DOHH2 (cell line): ENCODE data around the gene PGAM2.

Experiments
- H3F3A ChIP-seq: fragments of 200-600 bp; sonication (generic), shearing (Covaris generic); 2 replicates; pipeline ENCODE4 v1.6.0; 2016; ENCODE audit warnings: antibody characterized with exemption, mild to moderate bottlenecking; ENCODE audit not compliant: control insufficient read depth, insufficient read depth
- H3K27ac ChIP-seq: fragments of 200-600 bp; sonication (generic); 2 replicates; pipeline ENCODE4 v1.5.1; 2014; ENCODE audit warnings: low read depth, mild to moderate bottlenecking, low read length, moderate library complexity
- H3K27me3 ChIP-seq: fragments of 200-600 bp; sonication (generic); 2 replicates; pipeline ENCODE4 v1.6.1; 2014; ENCODE audit warnings: mild to moderate bottlenecking, low read length, mixed read lengths; ENCODE audit not compliant: control insufficient read depth
- H3K36me3 ChIP-seq: fragments of 200-600 bp; sonication (generic); 2 replicates; pipeline ENCODE4 v1.6.1; 2014; ENCODE audit warnings: mild to moderate bottlenecking, low read length, moderate library complexity, mixed read lengths; ENCODE audit not compliant: control insufficient read depth
- H3K4me1 ChIP-seq: fragments of 200-600 bp; sonication (generic); 2 replicates; pipeline ENCODE4 v1.6.1; 2014; ENCODE audit warnings: mild to moderate bottlenecking, low read length, mixed read lengths; ENCODE audit not compliant: control insufficient read depth
- H3K4me2 ChIP-seq: fragments of 200-600 bp; sonication (generic); 2 replicates; pipeline ENCODE4 v1.6.0; 2014; ENCODE audit warnings: mild to moderate bottlenecking, low read length, moderate library complexity
- H3K4me3 ChIP-seq: fragments of 200-600 bp; sonication (generic); 2 replicates; pipeline ENCODE4 v1.5.1; 2014; ENCODE audit warnings: mild to moderate bottlenecking, low read length, mixed read lengths
- H3K79me2 ChIP-seq: fragments of 200-600 bp; sonication (generic); 2 replicates; pipeline ENCODE4 v1.6.1; 2014; ENCODE audit warnings: mild to moderate bottlenecking, low read length, mixed read lengths; ENCODE audit not compliant: control insufficient read depth
- H3K9me2 ChIP-seq: fragments of 200-600 bp; sonication (generic); replicated peaks from 2 replicates; pipeline ENCODE4 v1.6.1; 2014; ENCODE audit warnings: mild to moderate bottlenecking, low read length, mixed read lengths; ENCODE audit not compliant: control insufficient read depth
- H3K9me3 ChIP-seq: fragments of 200-600 bp; sonication (generic); 2 replicates; pipeline ENCODE4 v1.6.1; 2014; ENCODE audit warnings: antibody characterized with exemption, low read length, mixed read lengths; ENCODE audit not compliant: control insufficient read depth, insufficient read depth
- H4K20me1 ChIP-seq: fragments of 200-600 bp; sonication (generic); 2 replicates; pipeline ENCODE4 v1.6.0; 2014; ENCODE audit warnings: low read depth, mild to moderate bottlenecking, antibody characterized with exemption, low read length, moderate library complexity; ENCODE audit not compliant: control insufficient read depth, insufficient read depth
- CTCF ChIP-seq: fragments of 200-600 bp; sonication (generic); IDR thresholded peaks from one replicate; pipeline ENCODE4 v1.5.1; 2014; ENCODE audit warnings: antibody characterized with exemption, mild to moderate bottlenecking, low read depth, low read length; ENCODE audit not compliant: poor library complexity, severe bottlenecking
- EZH2phosphoT487 ChIP-seq: fragments of 200-600 bp; sonication (generic); IDR thresholded peaks from 2 replicates; pipeline ENCODE4 v1.6.1; 2017; ENCODE audit warnings: borderline replicate concordance, mild to moderate bottlenecking, antibody characterized with exemption, low read length, moderate library complexity, mixed read lengths

The PGAM2 gene

GRCh38 chr7:44107961-44108767, 42.8 kb upstream of the PGAM2 start:
- Histone ChIP-seq H3K27ac (no peak overlapping the region), H3K79me2 (no peaks in the 10 kb centered on the region), H3K4me3 (no peak overlapping the region), H3K9me3 (no peaks in the 10 kb centered on the region), H4K20me1 (no peaks in the 10 kb centered on the region), H3K4me2 (no peak overlapping the region), H3K9me2 (no peaks in the 10 kb centered on the region), H3F3A (no peaks in the 10 kb centered on the region), H3K36me3 (no peaks in the 10 kb centered on the region), H3K27me3 (peaks cover 32% of the 10 kb centered on the region), H3K4me1 (peaks cover 5% of the 10 kb centered on the region; the same call in 1 of the 2 replicates)
- TF ChIP-seq EZH2phosphoT487 (no peak), CTCF (no peak)

GRCh38 chr7:44107116-44107960, 42.0 kb upstream of the PGAM2 start:
- Histone ChIP-seq H3F3A (peaks cover 2% of the 10 kb centered on the region; the same call in 1 of the 2 replicates), H3K79me2 (no peaks in the 10 kb centered on the region)

GRCh38 chr7:44106311-44107065, 41.1 kb upstream of the PGAM2 start:
- H3K4me1 ChIP-seq: peaks cover 7% of the 10 kb centered on the region

More at GRCh38 chr7:44107116-44107960, 42.0 kb upstream of the PGAM2 start:
- H3K4me2 ChIP-seq: no peak overlapping the region
- no peak overlapping the region for H3K4me3 ChIP-seq
- H3K36me3 ChIP-seq: no peaks in the 10 kb centered on the region
- peaks cover 34% of the 10 kb centered on the region for H3K27me3 ChIP-seq
- peaks cover 5% of the 10 kb centered on the region; the same call in 1 of the 2 replicates for H3K4me1 ChIP-seq
- no peaks in the 10 kb centered on the region for H4K20me1 ChIP-seq
- no peaks in the 10 kb centered on the region for H3K9me3 ChIP-seq
- no peak overlapping the region for H3K27ac ChIP-seq
- no peaks in the 10 kb centered on the region for H3K9me2 ChIP-seq
- TF ChIP-seq EZH2phosphoT487 (no peak), CTCF (no peak)

More at GRCh38 chr7:44106311-44107065, 41.1 kb upstream of the PGAM2 start:
- H4K20me1 ChIP-seq: no peaks in the 10 kb centered on the region
- H3F3A ChIP-seq: peaks cover 4% of the 10 kb centered on the region; the same call in 1 of the 2 replicates
- H3K27ac ChIP-seq: no peak overlapping the region
- no peak overlapping the region for H3K4me2 ChIP-seq
- H3K9me2 ChIP-seq: no peaks in the 10 kb centered on the region
- no peaks in the 10 kb centered on the region for H3K9me3 ChIP-seq
- no peaks in the 10 kb centered on the region for H3K36me3 ChIP-seq
- no peak for TF ChIP-seq CTCF
- TF ChIP-seq EZH2phosphoT487: no peak
- H3K27me3 ChIP-seq: peaks cover 34% of the 10 kb centered on the region
- H3K79me2 ChIP-seq: no peaks in the 10 kb centered on the region
- H3K4me3 ChIP-seq: no peak overlapping the region
